Epithelial cell of esophagus (primary cell): ENCODE results near the gene SPON2.

ENCODE experiments used
- DNase-seq: peaks from one replicate; pipeline ENCODE4 v3.0.0; 2010; ENCODE audit warnings: low read depth
- H3K4me3 ChIP-seq: 2 replicates; pipeline ENCODE4 v1.5.1; 2011; ENCODE audit warnings: mild to moderate bottlenecking, low read length, control low read depth
- CTCF ChIP-seq: IDR thresholded peaks from 2 replicates; pipeline ENCODE4 v1.5.1; 2011; ENCODE audit warnings: low read depth, mild to moderate bottlenecking, low read length, control low read depth, inconsistent platforms; ENCODE audit not compliant: insufficient read depth; ENCODE audit errors: missing control alignments

The SPON2 gene

GRCh38 chr4:1170156-1170975, 2.0 kb downstream of the SPON2 start:
- no peak for TF ChIP-seq CTCF
- no peak overlapping the region for H3K4me3 ChIP-seq
- no peak for DNase-seq

DNA sequence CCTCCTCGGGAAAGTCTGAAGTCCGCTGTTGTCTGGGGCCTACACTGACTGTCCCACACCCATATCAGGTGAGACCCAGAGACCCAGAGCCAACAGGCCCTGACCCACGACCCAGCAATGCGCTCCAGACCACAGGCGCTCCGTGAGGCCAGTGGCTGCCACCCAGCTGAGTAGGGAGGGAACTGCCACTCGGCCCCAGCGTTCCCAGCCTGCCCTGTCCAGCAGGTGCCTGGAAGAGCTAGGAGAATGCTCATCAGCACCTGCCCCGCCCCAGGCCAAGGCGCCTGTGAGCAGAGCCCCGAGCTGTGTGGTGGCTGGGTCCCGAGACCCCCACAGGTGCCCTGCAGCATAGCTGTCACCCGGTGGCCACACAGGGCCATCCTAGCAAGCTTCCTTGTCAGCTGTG, 2.7 kb downstream of the SPON2 start:
- no peak overlapping the region for H3K4me3 ChIP-seq
- no peak for TF ChIP-seq CTCF
- no peak for DNase-seq

DNA sequence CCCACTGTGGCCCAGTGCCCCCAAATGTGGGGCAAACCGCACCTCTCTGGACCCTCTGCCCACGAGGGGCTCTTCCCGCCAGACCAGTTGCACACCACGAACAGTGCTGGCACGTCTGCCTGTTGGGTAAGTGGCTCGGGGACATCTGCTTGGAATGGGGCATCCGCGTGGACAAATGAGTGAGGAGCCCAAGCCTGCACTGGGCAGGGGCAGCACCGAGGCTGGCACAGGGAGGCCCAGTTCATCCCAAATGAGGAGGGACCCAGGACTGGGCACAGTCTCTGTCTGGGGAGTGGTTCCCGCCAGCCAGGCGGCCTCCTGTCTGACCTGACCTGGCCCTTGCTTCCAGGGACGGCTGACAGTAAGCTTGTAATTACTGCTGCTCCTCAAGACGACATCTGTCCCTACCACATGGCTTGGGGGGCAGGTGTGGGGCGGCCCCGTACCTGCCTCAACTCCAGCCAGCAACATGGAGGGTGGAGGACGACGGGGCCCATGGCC, 3.2 kb downstream of the SPON2 start:
- no peak overlapping the region for H3K4me3 ChIP-seq
- no peak for TF ChIP-seq CTCF
- no peak for DNase-seq

DNA sequence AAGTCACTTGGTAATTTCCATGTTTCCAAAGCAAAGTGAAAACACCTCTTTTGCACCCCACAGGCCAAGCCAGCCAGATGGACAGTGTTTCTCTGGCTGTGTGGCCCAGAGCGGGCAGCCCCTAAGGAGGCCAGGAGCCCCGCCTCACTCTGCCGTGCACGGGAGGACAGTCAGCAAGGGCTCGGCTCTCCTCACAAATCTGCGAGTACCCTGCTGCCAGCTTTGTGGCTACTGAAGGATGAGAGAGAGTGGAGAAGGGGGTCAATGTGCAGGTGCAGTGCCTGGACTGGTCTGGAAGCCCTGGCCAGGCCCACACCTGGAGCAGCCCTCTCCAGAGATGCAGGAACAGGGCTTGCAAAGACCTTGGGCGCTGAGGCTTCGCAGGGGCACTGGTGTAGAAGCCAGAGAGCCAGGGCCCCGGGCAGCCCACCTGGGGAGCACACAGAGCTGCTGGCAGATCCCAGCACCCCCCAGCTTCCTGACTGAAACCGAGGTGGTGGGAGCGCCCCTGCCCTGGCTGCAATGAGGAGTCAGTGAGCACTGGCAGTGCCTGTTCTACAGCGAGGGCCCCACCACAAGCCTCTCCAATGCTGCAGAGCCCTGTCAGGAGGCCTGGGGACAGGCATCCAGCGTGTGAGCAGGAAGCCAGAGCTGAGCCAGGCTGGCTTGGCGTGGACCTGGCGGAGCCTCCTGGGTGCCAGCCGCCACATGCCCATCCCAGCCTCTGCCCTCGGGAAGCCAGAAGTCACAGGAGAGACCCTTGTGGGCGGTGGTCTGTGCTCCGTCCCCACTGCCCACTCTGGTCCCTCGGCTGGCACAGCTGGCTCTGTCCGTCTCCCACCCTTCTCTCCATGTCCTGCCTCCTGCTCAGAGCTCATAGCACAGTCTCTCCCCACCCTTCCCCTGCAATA, 3.9 kb downstream of the SPON2 start:
- H3K4me3 ChIP-seq, result no peak overlapping the region
- DNase-seq, result no peak

DNA sequence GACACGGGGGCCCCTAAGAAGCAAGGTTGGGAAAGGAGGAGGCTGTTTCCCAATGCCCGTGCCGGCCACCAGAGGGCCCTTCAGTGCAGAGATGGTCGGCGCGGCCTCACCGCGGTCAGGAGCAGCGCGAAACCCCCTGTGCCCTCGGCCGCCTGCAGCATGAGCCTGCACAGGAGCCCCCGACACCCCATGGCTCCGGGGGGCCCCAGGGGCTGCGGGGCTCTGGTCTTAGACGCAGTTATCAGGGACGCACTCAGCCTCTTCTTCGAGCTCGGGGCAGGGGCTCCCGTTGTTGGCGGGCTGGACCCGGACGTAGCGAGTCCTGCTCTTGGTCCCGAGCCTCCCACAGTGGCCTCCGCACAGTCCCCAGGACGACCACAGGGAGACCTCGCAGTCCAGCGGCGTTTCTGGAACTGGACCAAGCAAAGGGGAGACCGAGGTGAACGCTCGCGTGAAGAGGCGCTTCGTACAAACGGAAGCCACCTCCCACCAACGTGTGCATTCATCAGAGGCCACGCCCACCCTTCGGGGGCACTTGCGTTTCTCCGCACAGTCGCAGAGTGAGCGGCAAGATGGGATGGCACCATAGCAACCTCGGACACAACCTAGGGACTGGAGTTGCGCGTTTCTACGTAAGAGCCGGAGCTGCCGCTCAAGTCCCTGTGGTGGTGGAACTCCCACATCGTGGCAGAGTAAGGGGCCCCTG, 5.0 kb downstream of the SPON2 start:
- H3K4me3 ChIP-seq, result peak overlapping the region; percentile 74
- DNase-seq, result peak; percentile 83
- TF ChIP-seq CTCF, result peak; percentile 82

More for the DNA sequence above, 3.9 kb downstream of the SPON2 start:
- TF ChIP-seq CTCF, result no peak

GRCh38 chr4:1166509-1167243, 5.7 kb downstream of the SPON2 start:
- peak overlapping the region; percentile 74 for H3K4me3 ChIP-seq
- TF ChIP-seq CTCF, result no peak
- DNase-seq, result no peak
